RWPE2 (cell line): ENCODE data around the gene APBA3.

Source experiments
- ATAC-seq: fragments of 200-7000 bp; cut with Tn5 transposase; 3 replicates; pipeline ENCODE4 v1.9.1; 2021; ENCODE audit warnings: low read depth
- DNase-seq: peaks from one replicate; pipeline ENCODE4 v3.0.0-alpha.2; 2020; ENCODE audit warnings: low spot score
- H3K27ac ChIP-seq: fragments of 450-650 bp; 2 replicates; pipeline ENCODE4 v1.5.1; 2017; ENCODE audit warnings: mild to moderate bottlenecking; ENCODE audit not compliant: poor library complexity, severe bottlenecking
- H3K27me3 ChIP-seq: fragments of 250-450 bp; sonication (Bioruptor Pico); 2 replicates; pipeline ENCODE4 v1.5.1; 2021; ENCODE audit warnings: mild to moderate bottlenecking, moderate library complexity; ENCODE audit not compliant: insufficient read depth, poor library complexity, severe bottlenecking
- H3K36me3 ChIP-seq: fragments of 250-450 bp; sonication (Bioruptor Pico); 2 replicates; pipeline ENCODE4 v1.5.1; 2020; ENCODE audit warnings: low read depth, mild to moderate bottlenecking, moderate library complexity
- H3K4me1 ChIP-seq: fragments of 250-450 bp; sonication (Bioruptor Pico); 2 replicates; pipeline ENCODE4 v1.5.1; 2021; ENCODE audit warnings: mild to moderate bottlenecking, moderate library complexity; ENCODE audit not compliant: insufficient read depth, poor library complexity, severe bottlenecking
- H3K4me3 ChIP-seq: fragments of 250-450 bp; sonication (Bioruptor Pico); 2 replicates; pipeline ENCODE4 v1.5.1; 2021; ENCODE audit warnings: mild to moderate bottlenecking, moderate library complexity; ENCODE audit not compliant: severe bottlenecking
- H3K9me3 ChIP-seq: fragments of 250-450 bp; sonication (Bioruptor Pico); 2 replicates; pipeline ENCODE4 v1.5.1; 2021; ENCODE audit warnings: mild to moderate bottlenecking, moderate library complexity; ENCODE audit not compliant: severe bottlenecking
- TF ChIP-seq, protein P1 (sequence below): fragments of 450-650 bp; IDR thresholded peaks from one replicate; pipeline ENCODE4 v1.5.1; 2017; ENCODE audit warnings: mild to moderate bottlenecking, moderate library complexity; ENCODE audit not compliant: poor library complexity, severe bottlenecking

Gene APBA3

GRCh38 chr19:3770136-3770999 lies 8.9 kb upstream of the APBA3 start:
- Histone ChIP-seq H3K9me3 (no peaks in the 10 kb centered on the region), H3K27me3 (no peaks in the 10 kb centered on the region), H3K27ac (no peak overlapping the region), H3K4me3 (no peak overlapping the region), H3K36me3 (peaks cover 4% of the 10 kb centered on the region; the same call in 1 of the 2 replicates), H3K4me1 (no peaks in the 10 kb centered on the region)
- ATAC-seq (no peak), DNase-seq (no peak)
- TF ChIP-seq, protein P1, sequence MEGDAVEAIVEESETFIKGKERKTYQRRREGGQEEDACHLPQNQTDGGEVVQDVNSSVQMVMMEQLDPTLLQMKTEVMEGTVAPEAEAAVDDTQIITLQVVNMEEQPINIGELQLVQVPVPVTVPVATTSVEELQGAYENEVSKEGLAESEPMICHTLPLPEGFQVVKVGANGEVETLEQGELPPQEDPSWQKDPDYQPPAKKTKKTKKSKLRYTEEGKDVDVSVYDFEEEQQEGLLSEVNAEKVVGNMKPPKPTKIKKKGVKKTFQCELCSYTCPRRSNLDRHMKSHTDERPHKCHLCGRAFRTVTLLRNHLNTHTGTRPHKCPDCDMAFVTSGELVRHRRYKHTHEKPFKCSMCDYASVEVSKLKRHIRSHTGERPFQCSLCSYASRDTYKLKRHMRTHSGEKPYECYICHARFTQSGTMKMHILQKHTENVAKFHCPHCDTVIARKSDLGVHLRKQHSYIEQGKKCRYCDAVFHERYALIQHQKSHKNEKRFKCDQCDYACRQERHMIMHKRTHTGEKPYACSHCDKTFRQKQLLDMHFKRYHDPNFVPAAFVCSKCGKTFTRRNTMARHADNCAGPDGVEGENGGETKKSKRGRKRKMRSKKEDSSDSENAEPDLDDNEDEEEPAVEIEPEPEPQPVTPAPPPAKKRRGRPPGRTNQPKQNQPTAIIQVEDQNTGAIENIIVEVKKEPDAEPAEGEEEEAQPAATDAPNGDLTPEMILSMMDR = no peak

DNA sequence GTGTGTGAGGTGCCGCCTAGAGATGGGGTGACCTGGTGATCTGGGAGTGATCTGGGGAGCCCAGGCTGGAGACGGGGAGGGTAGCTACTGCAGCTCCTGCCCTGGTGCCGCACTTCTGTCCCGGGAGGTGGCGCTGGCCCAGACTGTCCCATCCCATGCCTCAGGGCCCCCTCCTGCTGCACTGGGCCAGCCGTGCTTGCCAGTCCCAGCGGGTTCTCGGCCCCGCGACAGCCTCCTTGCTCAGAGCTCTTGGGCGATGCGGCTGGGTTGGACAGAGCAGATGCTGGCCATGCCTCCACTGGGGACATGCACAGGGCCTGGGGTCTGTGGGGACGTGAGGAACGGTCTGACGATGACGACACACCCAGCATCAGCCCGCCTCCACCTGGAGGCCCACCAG lies 8.0 kb upstream of the APBA3 start:
- H3K9me3 ChIP-seq = no peaks in the 10 kb centered on the region
- peaks cover 8% of the 10 kb centered on the region; the same call in 1 of the 2 replicates for H3K36me3 ChIP-seq
- H3K4me3 ChIP-seq = no peak overlapping the region
- TF ChIP-seq, protein P1 = no peak
- H3K27me3 ChIP-seq = no peaks in the 10 kb centered on the region
- no peak overlapping the region for H3K27ac ChIP-seq
- DNase-seq = no peak
- no peaks in the 10 kb centered on the region for H3K4me1 ChIP-seq
- ATAC-seq = no peak

DNA sequence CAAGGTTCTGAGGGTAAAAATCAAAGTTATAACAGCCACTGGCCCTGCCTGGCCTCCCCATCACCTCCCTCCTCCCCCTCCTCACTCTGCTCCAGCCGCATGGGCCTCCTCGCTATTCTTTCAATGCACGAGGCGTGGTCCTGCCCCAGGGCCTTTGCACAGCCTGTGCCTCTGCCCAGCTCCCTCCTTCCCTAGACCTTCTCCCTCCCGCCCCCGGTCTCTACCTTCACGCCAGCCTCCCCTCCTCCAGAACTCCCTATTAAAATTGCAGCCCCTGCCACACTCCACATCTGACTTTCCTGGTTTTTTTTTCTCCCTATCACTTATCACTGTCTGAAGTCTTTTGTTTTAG lies 7.2 kb upstream of the APBA3 start:
- H3K9me3 ChIP-seq = no peaks in the 10 kb centered on the region
- no peak overlapping the region for H3K27ac ChIP-seq
- no peaks in the 10 kb centered on the region for H3K4me1 ChIP-seq
- no peaks in the 10 kb centered on the region for H3K27me3 ChIP-seq
- TF ChIP-seq, protein P1 = no peak
- no peak for ATAC-seq
- no peak overlapping the region for H3K4me3 ChIP-seq
- DNase-seq = no peak
- peaks cover 8% of the 10 kb centered on the region; the same call in 1 of the 2 replicates for H3K36me3 ChIP-seq

DNA sequence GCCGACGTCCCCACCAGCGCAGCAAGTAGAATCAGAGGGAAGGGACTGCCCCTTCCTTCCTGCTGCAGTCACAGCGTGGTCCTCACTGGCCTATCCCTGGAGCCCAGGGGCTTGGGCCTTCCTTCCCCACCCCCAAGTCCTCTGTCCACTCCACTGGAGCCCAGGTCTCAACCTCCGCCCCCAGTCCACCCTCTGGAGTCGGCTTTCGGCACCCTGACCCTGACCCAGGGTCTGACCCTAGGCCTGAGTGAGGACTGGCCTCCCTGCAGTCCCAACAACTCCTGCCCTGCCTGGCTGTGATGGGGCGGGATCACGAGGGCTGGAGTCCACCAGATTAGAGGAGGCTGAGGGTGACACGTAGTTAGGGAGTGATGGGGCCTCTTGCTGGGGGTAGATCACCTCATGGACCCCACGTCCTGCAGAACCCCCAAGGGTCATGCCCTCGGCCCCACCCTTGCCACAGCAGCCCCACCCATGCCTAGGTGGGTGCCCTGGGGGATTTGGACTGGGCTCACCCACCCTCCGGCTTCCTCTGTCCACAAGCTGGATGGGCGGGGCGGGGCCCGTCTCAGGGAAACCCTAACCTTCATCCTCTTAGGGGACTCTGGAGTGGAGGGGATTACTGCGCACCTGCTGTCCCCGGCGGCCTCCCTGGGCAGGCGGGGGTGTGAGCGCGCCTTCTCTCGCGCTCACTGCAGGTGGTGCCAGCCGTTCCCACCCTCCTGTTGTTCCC lies 6.7 kb upstream of the APBA3 start:
- Histone ChIP-seq H3K27ac (no peak overlapping the region), H3K36me3 (peaks cover 8% of the 10 kb centered on the region; the same call in 1 of the 2 replicates), H3K27me3 (no peaks in the 10 kb centered on the region), H3K4me1 (no peaks in the 10 kb centered on the region), H3K4me3 (no peak overlapping the region), H3K9me3 (no peaks in the 10 kb centered on the region)
- TF ChIP-seq, protein P1 = no peak
- ATAC-seq (no peak), DNase-seq (no peak)
